Lung microvascular endothelial cell (primary cell): Measurements from ENCODE around the gene TTC7B. TPM values are rescaled to one million over a fixed set of nuclear protein-coding genes. Genes with fewer than 3 reads are reported as not detected.
"Not testable (repeated sequence)": the region's sequence is repeated elsewhere in the genome, so short reads cannot be mapped to it uniquely, and the experiment has no call there.

Experiments used
- DNase-seq, 2 donors: peaks; one replicate each; pipeline versions ENCODE4 v3.0.0 to v3.0.0-alpha.2; 2010; ENCODE audit warnings: low read depth in 2 of 2
- total RNA-seq: library from RNA; depleted of rRNA; stranded (reverse); fragments of >200 nt; gene quantifications from 2 replicates; pipeline ENCODE4 v1.2.1, GENCODE V29; 2014

The TTC7B gene
- total RNA-seq, 1 donor from 2014 or later = 14.7 TPM

- DNase-seq = no peak
These were observed 283.3 kb downstream of the TTC7B start for GRCh38 chr14:90532826-90533525.

- no peak for DNase-seq
These were observed 284.7 kb downstream of the TTC7B start for GRCh38 chr14:90531497-90531896.

GRCh38 chr14:90530523-90530922 lies 285.7 kb downstream of the TTC7B start:
- DNase-seq = no peak

- no peak for DNase-seq
These were observed 288.3 kb downstream of the TTC7B start for GRCh38 chr14:90527978-90528377.

GRCh38 chr14:90526536-90526935 lies 289.7 kb downstream of the TTC7B start:
- not testable (repeated sequence) for DNase-seq

GRCh38 chr14:90525353-90526028 lies 290.7 kb downstream of the TTC7B start:
- not testable (repeated sequence) for DNase-seq

- no peak for DNase-seq
These were observed 292.0 kb downstream of the TTC7B start for GRCh38 chr14:90523961-90524875.

- no peak for DNase-seq
These were observed 292.7 kb downstream of the TTC7B start for GRCh38 chr14:90523544-90523943.

- peak in 1 of 2 donors; percentile 39 for DNase-seq
These were observed 293.5 kb downstream of the TTC7B start for GRCh38 chr14:90522571-90523191.

GRCh38 chr14:90521930-90522483 lies 294.2 kb downstream of the TTC7B start:
- DNase-seq = no peak

- no peak for DNase-seq
These were observed 294.9 kb downstream of the TTC7B start for GRCh38 chr14:90521084-90521929.

- no peak for DNase-seq
These were observed 295.9 kb downstream of the TTC7B start for GRCh38 chr14:90520326-90520725.

- DNase-seq = no peak
These were observed 296.8 kb downstream of the TTC7B start for GRCh38 chr14:90519262-90519920.

GRCh38 chr14:90518941-90519256 lies 297.3 kb downstream of the TTC7B start:
- peak; percentile 49 to 65 for DNase-seq

- DNase-seq = no peak
These were observed 297.9 kb downstream of the TTC7B start for GRCh38 chr14:90518069-90518940.

- DNase-seq = no peak
These were observed 299.0 kb downstream of the TTC7B start for GRCh38 chr14:90517076-90517841.

- no peak for DNase-seq
These were observed 301.7 kb downstream of the TTC7B start for GRCh38 chr14:90514566-90514965.

- DNase-seq = no peak
These were observed 302.2 kb downstream of the TTC7B start for GRCh38 chr14:90514015-90514398.
